Measurements from ENCODE around the gene PYGO1.
A peak's percentile ranks its signal among the peaks of the same experiment; 100 is the strongest.
"Not testable (repeated sequence)": the region's sequence is repeated elsewhere in the genome, so short reads cannot be mapped to it uniquely, and the experiment has no call there.

The PYGO1 gene

DNA sequence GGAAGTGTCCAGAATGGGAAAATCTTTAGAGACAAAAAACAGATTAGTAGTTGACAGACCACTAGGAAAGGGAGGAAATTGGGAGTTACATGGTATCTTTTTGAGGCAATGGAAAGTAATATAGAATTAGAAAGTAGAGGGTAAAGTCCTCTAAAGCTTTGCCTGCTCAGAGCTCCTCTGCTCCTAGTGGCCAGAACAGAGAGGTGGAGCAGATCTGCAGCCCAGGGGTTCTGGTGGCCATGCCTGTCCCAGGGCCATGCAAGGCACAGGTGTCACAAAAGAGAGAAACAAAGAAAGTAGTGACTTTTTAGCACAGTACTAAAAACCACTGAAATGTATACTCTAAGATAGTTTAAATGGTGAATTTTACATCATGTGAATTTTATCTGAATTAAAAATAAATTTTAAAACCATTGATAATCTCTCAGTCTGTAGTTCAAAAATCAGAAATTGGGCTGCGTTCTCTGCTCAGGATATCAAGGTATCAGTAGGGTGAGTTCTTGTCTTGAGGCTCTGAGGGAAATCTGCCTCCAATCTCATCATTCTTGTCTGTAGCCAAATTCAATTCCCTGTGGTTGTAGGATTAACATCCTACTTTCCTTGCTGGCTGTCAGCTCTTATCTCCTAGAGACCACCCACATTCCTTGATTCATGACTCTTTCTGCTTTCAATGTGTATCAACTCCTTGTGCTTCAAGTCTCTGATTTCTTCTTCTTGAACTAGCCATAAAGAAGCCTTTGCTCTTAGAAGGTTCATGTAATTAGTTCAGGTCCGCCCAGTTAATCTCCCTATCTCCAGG, 23.6 kb downstream of the PYGO1 start:
- no peak for DNase-seq

DNA sequence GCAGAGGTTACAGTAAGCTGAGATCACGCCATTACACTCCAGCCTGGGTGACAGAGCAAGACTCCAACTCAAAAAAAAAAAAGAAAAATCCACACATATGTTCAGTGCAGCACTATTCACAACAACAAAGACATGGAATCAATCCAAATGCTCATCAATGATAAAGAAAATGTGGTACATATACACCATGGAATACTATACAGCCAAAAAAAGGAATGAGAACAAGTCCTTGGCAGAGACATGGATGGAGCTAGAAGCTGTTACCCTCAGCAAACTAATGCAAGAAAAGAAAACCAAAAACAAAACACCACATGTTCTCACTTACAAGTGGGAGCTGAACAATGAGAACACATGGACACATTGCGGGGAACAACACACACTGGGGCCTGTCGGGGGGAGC, 25.5 kb downstream of the PYGO1 start:
- no peak for DNase-seq

DNA sequence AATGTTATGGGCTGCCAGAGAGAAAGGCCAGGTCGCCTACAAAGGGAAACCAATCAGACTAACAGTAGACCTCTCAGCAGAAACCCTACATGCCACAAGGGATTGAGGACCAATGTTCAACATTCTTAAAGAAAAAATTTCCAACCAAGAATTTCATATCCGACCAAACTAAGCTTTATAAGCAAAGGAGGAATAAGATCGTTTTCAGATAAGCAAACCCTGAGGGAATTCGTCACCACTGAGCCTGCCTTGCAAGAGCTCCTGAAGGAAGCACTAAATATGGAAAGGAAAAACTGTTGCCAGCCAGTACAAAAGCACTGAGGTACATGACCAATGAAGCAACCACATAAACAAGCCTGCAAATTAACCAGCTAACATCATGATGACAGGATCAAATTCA, 33.1 kb downstream of the PYGO1 start:
- DNase-seq = no peak

DNA sequence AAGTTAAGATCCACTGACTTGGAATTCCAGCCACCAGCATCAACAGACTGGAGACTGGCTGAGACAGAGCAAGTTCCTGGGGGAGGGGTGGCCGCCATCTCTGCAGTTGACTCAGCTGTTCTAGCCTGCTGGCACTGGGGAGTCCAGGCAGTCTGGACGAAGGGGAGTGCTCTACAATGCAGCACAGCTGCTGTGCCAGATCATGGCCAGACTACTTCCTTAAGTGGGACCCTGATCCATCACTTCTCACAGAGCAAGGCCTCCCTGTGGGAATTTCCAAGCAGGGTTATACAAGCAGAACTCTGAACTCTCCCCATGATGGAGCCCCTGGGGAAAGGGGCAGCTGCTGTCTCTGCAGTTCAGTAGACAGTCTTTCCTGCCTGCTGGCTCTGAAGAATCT, 35.2 kb downstream of the PYGO1 start:
- no peak for DNase-seq

DNA sequence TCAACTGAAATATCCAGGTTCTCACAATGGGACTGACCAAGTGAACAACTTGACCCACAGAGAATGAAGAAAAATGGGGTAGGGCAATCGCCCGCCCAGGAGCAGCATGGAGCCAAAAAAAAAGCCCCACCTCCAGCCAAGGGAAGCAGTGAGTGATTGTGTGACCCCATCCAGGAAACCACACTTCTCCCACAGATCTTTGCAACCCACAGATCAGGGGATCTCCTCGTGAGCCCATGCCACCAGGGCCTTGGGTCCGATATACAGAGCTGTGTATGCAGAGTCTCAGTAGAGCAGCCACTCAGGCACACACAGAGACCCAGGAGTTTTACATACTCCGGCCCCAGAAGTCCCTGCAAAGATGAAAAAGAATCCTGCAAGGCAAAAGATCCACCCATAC, 35.7 kb downstream of the PYGO1 start:
- no peak for DNase-seq

DNA sequence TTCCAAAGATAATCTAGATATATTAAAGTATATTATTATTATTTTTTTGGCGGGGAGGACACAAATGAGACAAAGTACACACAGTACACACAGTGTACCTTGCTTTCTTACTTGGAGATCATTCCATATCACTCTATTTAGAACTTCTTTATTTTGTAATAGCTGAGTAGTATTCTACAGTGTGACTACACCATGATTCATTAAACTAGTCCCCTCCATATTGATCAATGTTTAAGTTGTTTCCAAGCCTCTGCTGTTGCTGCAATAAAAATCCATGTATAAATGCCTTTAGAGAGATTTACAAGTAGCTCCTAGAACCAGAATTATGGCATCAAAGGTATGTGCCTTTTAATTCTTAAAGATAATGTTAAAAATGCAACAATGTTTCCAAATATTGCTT, 38.8 kb downstream of the PYGO1 start:
- no peak for DNase-seq

DNA sequence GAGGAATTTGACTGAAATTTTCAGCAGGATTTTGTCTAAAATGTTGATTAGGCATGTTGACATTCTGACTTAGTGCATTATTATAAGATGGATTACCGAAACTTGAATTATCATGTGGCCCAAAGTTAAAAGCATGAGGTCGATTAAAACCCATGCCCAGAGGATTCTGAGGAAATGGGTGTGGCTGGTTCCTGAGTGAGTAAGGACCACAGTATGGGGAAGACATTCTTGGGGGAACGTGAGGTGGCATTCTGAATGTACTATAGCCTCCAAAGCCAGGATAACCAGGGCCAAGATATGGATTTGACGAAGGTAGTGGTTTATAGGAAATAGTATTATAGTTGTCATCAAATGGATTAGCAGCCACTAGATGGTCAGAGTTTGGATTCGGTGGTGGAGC, 41.4 kb downstream of the PYGO1 start:
- DNase-seq = no peak

DNA sequence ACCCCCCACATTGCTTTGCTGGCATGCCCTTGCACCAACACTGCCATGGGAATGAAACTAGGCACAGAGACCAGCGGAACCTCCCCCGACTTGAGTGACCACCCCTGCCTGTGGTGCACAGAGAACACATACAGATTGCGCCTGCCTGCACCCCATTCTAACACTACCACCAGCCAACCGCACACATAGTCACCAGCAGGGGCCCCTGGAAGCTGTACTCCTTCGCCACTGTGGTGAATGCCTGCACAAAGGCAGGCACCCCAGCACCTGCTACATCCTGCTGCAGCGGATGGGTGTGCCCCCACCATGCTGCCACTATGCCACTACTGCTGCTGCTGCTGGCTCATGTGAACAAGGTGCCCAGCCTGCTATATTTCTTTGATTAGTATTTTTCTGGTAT, 52.7 kb downstream of the PYGO1 start:
- no peak for DNase-seq

DNA sequence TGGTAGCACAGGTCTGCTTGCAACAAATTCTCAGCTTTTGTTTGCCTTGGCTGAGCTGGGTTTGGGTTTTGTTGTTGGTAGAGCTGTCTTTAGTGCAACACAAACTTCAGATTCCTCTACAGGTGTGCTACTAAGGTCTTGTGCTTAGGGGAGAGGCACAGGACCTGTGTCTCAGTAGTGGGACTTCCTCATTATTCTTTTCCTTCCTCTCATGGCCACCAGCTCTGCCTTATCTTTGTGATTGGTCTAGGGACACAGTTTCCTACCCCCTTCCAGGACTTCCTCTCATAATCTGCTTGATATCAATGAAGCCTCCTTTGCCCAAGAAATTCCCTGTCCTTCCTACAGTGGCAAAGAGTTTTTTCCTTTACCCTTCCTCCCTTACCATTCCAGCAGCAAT, 55.2 kb downstream of the PYGO1 start:
- no peak for DNase-seq

DNA sequence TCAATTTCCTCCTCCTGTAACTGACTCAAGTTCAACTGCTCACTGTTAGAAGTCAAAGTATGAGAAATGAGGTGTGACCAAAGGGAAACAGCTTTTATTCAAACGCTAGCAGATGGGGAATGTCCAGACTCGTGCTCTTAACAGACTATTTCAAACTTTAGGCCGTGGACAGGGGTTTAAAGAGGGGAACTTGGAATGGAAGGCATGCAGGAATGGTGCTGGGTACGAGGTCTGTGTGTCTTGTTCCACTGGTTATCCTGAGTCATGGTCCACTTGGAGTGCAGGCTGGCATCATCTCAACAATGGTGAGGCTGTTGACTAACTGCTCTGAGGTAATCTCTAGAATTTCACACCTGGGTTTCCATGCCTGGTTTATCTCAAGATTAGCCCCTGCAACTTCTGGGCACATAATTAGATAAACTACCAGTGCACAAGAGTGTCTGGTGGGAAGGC, 57.3 kb downstream of the PYGO1 start:
- no peak for DNase-seq

DNA sequence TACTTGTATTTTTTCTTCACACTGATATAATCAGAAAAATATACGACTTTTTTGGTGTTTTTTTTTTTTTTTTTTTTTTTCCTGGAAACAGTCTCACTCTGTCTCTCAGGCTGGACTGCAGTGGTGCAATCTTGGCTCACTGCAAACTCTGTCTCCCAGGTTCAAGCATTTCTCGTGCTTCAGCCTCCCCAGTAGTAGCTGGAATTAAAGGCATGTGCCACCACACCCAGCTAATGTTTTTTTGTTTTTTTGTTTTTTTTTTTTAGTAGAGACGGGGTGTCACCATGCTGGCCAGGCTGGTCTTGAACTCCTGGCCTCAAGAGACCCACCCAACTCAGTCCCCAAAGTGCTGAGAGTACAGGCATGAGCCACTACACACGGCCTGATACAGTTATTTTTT, 59.3 kb downstream of the PYGO1 start:
- DNase-seq = no peak

DNA sequence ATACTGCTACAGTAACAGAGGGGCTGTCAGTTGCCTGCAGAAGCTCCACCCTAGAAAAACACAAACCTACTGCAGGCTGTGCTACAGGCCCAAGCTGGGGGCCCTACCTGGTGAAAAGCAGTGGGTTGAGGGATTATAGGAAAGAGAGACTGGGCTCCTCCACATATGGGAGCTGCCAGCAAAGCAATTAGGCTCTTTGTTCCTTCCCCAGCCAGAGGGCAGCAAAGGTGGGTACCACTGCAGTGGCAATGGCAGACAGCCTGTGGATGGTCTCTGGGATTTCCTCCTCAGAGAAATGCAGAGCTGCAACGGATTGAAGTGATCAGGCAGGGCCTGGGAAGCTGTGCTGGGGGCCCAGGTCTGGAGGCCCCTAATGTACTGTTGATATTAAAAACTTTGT, 61.0 kb downstream of the PYGO1 start:
- DNase-seq = no peak

DNA sequence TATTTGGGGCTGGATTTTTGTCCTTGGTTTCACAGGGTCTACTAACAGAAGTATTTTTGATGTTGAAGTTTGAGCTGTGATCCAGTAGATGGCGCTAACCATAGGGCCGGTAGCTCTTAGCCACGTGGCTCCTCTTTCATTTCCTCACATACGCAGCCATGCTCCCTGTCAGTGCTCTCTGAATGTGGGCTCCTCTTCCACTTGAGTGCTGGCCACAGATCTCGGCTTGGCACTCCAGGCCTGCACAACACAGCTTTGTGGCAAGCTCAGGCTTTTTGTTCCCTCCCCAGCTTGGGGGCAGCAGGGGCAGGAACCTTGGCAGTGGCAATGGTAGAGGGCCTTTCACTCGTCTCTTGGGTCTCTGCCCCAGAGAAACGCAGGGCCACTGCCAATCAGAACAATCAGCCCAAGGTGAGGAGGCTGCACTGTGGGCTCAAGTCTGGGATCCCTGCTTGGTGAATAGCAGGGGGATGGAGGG, 61.5 kb downstream of the PYGO1 start:
- DNase-seq = peak; percentile 67 to 71

DNA sequence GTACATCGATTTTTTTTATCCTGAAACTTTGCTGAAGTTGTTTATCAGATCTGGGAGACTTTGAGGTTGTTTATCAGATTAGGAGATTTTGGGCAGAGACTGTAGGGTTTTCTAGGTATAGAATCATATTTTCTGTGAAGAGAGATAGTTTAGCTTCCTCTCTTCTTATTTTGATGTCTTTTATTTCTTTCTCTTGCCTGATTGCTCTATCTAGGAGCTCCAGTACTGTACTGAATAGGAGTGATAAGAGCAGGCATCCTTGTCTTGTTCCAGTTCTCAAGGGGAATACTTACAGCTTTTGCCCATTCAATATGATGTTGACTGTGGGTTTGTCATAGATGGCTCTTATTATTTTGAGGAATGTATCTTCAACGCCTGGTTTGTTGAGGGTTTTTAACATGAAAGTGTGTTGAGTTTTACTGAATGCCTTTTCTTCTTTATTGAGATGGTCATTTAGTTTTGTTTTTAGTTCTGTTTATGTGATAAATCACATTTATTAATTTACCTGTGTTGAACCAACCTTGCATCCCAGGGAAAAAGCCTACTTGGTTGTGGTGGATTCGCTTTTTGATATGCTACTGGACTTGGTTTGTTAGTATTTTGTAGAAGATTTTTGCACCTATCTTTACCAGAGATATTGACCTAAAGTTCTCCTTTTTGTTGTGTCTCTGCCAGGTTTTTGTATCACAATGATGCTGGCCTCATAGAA, 65.2 kb downstream of the PYGO1 start:
- no peak for DNase-seq

DNA sequence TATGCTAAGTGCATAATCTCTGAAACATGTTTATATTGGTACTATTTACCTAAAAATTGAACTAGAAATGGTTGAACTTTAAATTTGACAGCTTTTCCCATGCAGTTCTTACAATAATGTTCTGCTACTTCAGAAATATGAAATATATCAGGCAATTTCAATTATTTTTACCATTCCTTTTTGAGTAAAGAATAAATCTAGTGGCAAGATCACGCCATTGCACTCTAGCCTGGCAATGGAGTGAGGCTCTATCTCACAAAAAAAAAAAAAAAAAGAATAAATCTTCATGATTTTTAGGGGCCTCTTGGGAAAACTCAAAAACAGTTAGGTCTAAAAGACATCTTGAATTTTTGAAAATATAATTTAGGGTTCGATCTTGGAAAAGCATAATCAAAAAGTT, 69.5 kb downstream of the PYGO1 start:
- no peak for DNase-seq

DNA sequence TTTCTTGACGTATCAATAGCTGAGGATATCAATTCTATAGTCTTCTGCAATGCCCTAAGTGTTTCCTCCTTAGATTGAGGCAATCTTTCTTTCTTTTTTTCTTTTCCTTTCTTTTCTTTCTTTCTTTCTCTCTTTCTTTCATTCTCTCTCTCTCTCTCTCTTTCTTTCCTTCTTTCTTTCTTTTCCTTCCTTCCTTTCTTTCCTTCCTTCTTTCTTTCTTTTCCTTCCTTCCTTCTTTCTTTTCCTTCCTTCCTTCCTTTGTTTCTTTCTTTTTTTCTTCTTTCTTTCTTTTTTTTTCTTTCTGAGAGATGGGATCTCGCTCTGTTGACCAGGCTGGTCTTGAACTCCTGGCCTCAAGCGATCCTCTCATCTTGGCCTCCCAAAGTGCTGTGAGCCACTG, 70.1 kb downstream of the PYGO1 start:
- no peak for DNase-seq

DNA sequence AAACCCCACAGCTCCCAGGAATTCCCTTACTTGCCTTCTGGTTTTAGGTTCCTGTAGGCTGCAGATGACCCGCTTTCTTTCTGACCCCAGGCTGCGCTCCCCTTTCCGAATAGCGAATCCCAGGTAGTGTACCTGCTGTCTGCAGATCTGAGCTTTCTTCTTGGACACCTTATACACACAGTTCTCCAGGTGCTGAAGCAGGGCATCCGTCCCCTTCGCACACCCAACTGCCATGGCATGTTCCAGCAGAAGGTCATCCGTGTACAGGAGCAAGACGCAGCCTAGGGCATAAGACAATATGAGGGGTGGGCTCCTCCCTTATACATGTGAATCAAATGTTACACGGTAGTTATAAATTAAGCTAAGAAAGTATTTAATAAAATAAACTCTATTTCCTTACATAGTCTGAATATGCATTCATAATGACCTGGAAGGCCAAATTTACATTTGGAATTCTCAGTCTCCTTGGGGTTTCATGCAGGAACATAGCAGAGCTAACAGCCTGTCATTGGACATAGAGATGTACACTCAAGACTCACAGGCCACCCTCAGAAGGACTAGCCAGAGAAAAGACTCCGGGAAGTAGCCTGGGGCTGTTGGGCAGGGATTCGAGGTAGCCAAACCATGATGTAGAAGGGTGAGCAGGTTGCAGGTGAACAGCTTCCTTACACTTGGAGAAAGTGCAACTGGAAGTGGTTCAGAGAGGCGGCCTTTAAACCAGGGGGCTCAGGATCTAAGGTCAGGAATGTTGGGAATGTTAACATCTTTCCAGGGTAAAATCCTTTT, 72.0 kb downstream of the PYGO1 start:
- DNase-seq = no peak

DNA sequence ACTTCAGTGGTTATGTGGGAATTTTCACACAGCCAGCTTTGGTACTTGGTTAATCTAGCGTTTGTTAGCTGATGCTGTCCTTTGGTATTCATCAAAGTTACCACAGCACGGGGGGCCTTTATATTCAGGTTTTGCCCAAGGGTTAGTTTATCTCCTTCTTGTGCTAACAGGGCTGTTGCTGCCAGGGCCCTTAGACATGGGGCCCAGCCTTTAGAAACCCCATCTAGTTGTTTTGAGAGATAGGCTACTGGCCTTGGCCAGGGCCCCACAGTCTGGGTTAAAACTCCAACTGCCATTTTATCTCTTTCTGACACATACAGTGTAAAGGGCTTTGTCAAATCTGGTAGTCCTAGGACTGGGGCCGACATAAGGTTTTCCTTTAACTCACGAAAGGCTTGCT, 72.7 kb downstream of the PYGO1 start:
- DNase-seq = no peak

DNA sequence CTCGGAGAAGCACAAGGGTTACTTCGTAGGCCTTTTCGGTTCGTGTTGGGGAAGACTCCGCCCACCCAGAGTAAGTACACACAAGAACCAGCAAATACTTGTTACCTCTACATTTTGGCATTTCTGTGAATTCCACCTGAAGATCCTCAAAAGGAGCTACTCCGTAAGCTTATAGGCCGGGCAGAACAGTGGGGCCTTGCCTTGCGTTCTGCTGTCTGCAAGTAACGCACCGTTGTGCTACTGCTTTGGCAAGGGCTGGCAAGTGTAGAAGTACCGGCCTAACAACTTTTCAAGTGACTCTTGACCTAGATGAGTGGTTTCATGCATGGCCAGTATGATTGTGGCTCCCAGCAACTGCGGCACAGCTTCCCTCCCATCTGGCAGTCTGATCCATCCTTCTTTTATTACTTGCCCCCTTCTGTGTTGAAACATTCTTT, 73.7 kb downstream of the PYGO1 start:
- DNase-seq = no peak

DNA sequence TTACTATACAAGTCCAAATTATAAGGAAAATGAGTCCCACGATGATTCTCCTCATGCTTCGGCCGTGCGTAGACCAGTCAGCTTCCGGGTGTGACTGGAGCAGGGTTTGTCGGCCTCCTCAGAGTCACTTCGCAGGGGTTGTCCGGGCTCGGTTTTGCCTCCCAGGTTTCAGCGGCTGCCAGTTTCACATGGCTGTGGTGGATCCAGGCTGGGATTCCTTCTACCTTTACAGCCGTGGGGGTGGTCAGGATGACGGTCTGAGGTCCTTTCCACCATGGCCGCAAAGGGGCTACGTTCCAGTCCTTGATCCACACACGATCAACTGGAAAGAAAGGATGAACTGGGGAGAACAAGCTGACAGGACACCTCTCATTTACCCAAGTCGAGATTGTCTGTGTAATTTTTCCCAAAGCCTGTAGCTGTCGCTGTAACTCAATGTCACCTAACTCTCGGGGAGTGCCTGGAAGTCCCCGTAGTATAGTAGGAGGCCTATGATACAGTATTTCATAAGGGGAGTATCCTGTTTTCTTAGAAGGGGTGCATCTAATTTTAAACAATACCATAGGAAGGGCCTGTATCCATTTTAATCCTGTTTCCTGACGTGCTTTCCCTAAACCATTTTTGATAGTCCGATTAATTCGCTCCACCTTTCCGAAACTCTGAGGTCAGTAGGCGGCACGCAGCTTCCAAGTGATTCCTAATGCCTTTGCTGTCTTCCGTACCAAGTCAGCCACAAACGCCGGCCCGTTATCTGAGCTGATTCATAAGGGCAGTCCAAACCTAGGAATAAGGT, 74.3 kb downstream of the PYGO1 start:
- not testable (repeated sequence) for DNase-seq

DNA sequence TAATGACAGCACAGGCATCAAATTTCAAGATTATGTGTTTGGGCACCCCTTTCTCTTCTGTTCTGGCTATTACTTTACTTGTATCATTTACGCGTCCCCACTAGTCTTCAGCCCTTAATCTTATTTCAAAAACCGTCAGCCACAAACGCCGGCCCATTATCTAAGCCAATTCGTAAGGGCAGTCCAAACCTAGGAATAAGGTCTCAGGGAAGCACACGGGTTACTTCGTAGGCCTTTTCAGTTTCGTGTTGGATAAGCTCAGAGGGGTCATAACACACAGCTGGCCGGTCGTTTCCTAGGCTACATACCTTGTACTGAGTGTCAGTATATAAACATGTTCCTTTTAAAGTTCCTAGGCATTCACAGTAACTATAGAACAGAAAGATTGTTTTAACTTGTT, 75.0 kb downstream of the PYGO1 start:
- no peak for DNase-seq

DNA sequence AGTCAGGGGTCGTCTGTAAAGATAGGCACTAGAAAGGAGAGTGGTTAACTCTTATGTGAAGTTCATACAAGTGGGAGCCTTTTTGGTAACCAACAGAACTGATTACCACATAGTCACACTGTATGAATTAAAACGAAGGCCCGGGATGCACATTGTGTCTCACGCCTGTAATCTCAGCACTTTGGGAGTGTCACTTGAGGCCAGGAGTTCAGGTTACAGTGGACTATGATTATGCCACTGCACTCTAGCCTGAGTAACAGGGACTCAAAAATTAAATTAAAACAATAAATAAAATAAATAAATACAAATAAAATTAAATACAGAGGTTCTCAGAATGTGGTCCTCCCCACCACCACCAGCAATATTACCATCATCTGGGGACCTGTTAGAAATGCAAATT, 80.6 kb downstream of the PYGO1 start:
- no peak for DNase-seq

DNA sequence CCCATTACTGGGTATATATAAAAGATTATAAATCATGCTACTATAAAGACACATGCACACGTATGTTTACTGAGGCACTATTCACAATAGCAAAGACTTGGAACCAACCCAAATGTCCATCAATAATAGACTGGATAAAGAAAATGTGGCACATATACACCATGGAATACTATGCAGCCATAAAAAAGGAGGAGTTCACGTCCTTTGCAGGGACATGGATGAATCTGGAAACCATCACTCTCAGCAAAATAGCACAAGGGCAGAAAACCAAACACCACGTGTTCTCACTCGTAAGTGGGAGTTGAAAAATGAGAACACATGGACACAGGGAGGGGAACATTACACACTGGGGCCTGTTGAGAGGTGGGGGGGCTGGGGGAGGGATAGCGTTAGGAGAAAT, 82.7 kb downstream of the PYGO1 start:
- DNase-seq = not testable (repeated sequence)

Data from AML-193 (cell line).